COR-L47 (cell line): ENCODE data around the gene SLC6A6.

Source experiments
- DNase-seq: peaks from one replicate; lab custom pipeline; 2025; lab: John Stamatoyannopoulos, UW

SLC6A6 gene

GRCh38 chr3:14372587-14372986 lies 29.8 kb upstream of the SLC6A6 start:
- no peak for DNase-seq

DNA sequence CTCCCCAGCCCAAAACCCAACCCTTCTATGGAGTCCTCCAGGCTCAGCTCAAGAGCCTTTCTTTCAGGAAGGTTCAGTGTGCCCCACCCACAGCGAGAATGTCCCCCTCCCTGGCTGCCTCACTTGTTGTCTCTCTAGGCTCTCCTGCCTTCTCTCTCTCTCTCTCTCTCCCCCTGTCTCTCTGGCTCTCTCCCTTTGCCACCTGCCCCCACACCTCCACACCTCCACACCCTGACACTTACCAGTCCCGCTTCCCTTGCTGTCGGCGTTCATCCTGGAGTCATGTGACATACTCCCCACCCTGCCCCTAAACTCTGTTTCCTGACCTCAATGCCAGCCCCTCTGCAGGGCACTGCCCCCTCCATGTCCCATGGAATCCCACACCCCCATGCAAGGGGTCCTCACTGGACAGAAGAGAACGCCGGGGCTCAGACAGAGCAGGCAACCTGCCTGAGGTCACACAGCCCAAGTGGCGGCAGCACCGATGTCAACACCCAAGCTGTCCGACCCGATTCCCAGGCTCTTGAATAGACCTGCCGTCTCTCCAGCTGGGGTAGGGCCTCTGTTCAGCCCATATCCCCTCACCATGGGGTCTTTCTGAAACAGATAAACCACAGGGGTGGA lies 28.5 kb upstream of the SLC6A6 start:
- no peak for DNase-seq

GRCh38 chr3:14374444-14374883 lies 27.9 kb upstream of the SLC6A6 start:
- no peak for DNase-seq

GRCh38 chr3:14375192-14375591 lies 27.2 kb upstream of the SLC6A6 start:
- no peak for DNase-seq

- DNase-seq: no peak
Measured at GRCh38 chr3:14376348-14377043, 25.9 kb upstream of the SLC6A6 start.

DNA sequence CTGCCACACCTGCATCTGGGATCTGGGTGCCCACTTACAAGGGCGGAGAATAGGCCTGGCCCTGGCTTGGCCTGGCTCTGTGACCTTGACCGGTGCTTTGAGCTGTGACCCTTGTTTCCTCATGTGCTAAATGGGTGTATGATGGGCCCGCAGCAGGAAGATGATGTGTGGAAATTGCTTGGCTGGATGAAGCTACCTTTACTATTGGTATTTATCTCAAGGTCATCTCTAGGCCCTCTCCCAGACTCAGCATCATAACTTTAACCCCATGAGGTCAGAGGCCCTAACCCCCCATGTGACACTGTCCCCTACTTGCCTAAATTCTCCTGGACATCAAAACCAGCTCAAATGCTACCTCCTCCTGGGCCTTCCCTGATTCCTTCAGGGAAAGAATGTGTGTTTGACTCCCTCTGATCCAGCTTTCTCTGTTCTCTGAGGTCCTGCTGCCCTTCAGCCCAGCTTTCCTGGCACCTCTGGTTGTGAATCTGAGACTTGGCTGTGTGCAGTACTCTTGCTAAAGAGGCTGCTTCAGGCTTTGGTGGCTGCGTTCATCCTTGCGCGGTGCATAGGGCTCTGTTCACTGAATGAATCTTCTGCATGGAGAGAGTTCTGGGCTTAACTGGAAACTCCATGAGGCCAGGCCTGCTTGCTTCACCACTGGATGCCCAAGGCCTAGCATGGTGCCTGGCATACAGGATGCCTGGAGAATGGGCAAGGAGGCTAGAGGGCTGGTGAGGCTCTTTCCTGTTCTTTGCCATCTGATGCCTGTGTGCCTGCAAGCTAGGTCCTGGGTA lies 25.2 kb upstream of the SLC6A6 start:
- DNase-seq: no peak

- DNase-seq: no peak
Measured at GRCh38 chr3:14377838-14378169, 24.6 kb upstream of the SLC6A6 start.

- no peak for DNase-seq
Measured at GRCh38 chr3:14378415-14378814, 24.0 kb upstream of the SLC6A6 start.

- no peak for DNase-seq
Measured at GRCh38 chr3:14379843-14380242, 22.6 kb upstream of the SLC6A6 start.

- no peak for DNase-seq
Measured at GRCh38 chr3:14386254-14386653, 16.2 kb upstream of the SLC6A6 start.

GRCh38 chr3:14388201-14388600 lies 14.2 kb upstream of the SLC6A6 start:
- DNase-seq: no peak

DNA sequence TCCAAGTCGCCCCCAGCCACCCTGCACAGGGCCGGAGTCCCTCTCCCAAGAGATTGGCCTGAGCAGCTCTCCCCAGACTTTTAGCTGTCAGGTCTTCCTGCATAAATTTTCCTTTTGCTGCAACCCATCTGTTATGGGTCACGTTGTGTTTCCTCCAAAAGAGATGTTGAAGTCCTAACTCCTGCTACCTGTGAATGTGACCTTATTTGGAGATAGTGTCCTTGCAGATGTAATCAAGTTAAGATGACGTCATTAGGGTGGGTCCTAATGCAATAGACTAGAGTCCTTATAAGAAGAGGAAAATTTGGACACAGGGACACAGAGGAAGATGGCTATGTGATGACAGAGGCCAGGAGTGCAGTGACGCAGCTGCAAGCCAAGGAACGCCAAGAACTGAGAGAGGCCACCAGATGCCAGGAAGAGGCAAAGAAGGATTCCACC lies 13.2 kb upstream of the SLC6A6 start:
- no peak for DNase-seq

GRCh38 chr3:14389716-14390115 lies 12.7 kb upstream of the SLC6A6 start:
- DNase-seq: no peak

GRCh38 chr3:14391033-14391432 lies 11.4 kb upstream of the SLC6A6 start:
- DNase-seq: peak; percentile 45

- DNase-seq: no peak
Measured at GRCh38 chr3:14392231-14392630, 10.2 kb upstream of the SLC6A6 start.

GRCh38 chr3:14392803-14393319 lies 9.5 kb upstream of the SLC6A6 start:
- DNase-seq: no peak

DNA sequence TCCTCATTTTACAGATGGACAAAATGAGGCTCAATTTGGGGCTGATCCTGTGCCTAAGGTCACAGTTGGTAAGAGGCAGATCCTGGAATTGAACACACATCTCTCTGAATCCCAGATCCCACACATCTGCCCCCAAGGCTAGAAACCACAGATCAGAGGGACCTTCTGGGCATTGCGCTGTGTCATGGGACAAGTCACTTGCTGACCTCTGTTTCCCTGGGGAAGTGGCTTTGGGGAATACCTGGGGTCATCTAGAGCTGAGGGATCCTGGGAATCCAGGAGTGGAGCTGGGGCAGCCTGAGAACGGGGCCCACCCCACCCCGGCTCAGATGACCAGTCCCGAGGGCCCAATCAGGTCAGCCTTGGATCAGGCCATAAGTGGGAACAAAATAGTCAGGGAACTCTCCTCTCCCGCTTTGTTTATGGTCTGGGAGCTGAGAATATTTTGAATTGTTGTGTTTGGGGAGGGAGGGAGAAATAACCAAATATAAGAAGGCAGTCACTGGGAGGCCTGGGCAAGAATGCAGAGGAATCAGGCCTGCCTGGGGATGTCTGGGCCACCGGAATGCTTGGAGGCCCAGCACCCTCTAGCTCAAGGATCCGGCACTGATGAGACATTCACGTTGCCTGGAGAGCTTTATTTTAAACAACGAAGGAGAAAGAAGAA lies 8.8 kb upstream of the SLC6A6 start:
- no peak for DNase-seq

- no peak for DNase-seq
Measured at GRCh38 chr3:14396031-14396692, 6.2 kb upstream of the SLC6A6 start.

- DNase-seq: no peak
Measured at GRCh38 chr3:14397046-14397445, 5.4 kb upstream of the SLC6A6 start.

GRCh38 chr3:14397531-14397930 lies 4.9 kb upstream of the SLC6A6 start:
- DNase-seq: no peak

- DNase-seq: no peak
Measured at GRCh38 chr3:14397940-14398796, 4.2 kb upstream of the SLC6A6 start.
